ENCODE results near the gene DVL3. TPM values are rescaled to one million over a fixed set of nuclear protein-coding genes. Genes with fewer than 3 reads are reported as not detected.
A peak's percentile ranks its signal among the peaks of the same experiment; 100 is the strongest.

The DVL3 gene
- total RNA-seq, 1 experiment from 2014 or later = 73.4 TPM

- Mint-ChIP-seq H3K27me3 (ENCODE audit: insufficient read depth, unreplicated experiment) (no peaks in the 10 kb centered on the region), H3K4me3 (ENCODE audit: unreplicated experiment) (peak overlapping the region; percentile 97), H3K36me3 (ENCODE audit: insufficient read depth, unreplicated experiment) (peaks cover 7% of the 10 kb centered on the region), H3K9me3 (ENCODE audit: unreplicated experiment) (no peaks in the 10 kb centered on the region), H3K4me1 (ENCODE audit: insufficient read depth, unreplicated experiment) (peaks cover 18% of the 10 kb centered on the region), H3K27ac (ENCODE audit: low read depth, unreplicated experiment) (peak overlapping the region; percentile 93)
- POLR2A ChIA-PET = interaction anchor here (0.6 to 3.6 kb wide), 12 partner anchors 10 to 610 kb away, joined by 3 to 59 read pairs (median 3); partner anchors contain the start of genes ABCF3, AP2M1, EIF2B5 and PARL
- peak; percentile 42 for DNase-seq (ENCODE audit: unreplicated experiment)
- intact Hi-C loops (cut with micrococcal nuclease) = loop anchor here (2.0 kb wide), 1 partner anchor 19 kb away; the partner anchor contains the start of gene AP2M1
- CTCF ChIA-PET = interaction anchor here (0.5 to 1.1 kb wide), 5 partner anchors 11 to 260 kb away, joined by 3 to 7 read pairs (median 4); no protein-coding TSS in a partner anchor
- no TSS peak for BruUV-seq (replicated peaks)
- TF ChIP-seq CTCF (IDR thresholded peaks at IDR 0.05; ENCODE audit: unreplicated experiment) = no peak
Measured at GRCh38 chr3:184155644-184156521, 706 bp downstream of the DVL3 start.

GRCh38 chr3:184156522-184156955 is 1.4 kb downstream of the DVL3 start:
- Mint-ChIP-seq H3K27me3 (ENCODE audit: insufficient read depth, unreplicated experiment) (no peaks in the 10 kb centered on the region), H3K4me3 (ENCODE audit: unreplicated experiment) (peak overlapping the region; percentile 97), H3K27ac (ENCODE audit: low read depth, unreplicated experiment) (peak overlapping the region; percentile 93), H3K4me1 (ENCODE audit: insufficient read depth, unreplicated experiment) (peaks cover 21% of the 10 kb centered on the region), H3K9me3 (ENCODE audit: unreplicated experiment) (no peaks in the 10 kb centered on the region), H3K36me3 (ENCODE audit: insufficient read depth, unreplicated experiment) (peaks cover 7% of the 10 kb centered on the region)
- intact Hi-C loops (cut with micrococcal nuclease) = loop anchor here (2.0 kb wide), 1 partner anchor 18 kb away; the partner anchor contains the start of gene AP2M1
- no peak for TF ChIP-seq CTCF (IDR thresholded peaks at IDR 0.05; ENCODE audit: unreplicated experiment)
- no TSS peak for BruUV-seq (replicated peaks)
- peak; percentile 25 for DNase-seq (ENCODE audit: unreplicated experiment)
- ChIA-PET POLR2A (interaction anchor here (0.5 to 3.6 kb wide), 13 partner anchors 9 to 609 kb away, joined by 3 to 59 read pairs (median 3); partner anchors contain the start of genes ABCF3, AP2M1, EIF2B5 and PARL), CTCF (interaction anchor here (0.7 to 1.1 kb wide), 3 partner anchors 12 to 143 kb away, joined by 3 to 4 read pairs (median 3); no protein-coding TSS in a partner anchor)

GRCh38 chr3:184157206-184157605 is 2.0 kb downstream of the DVL3 start:
- CTCF ChIA-PET = interaction anchor here (0.5 to 1.1 kb wide), 2 partner anchors 13 to 137 kb away, joined by 3 to 4 read pairs; no protein-coding TSS in a partner anchor
- DNase-seq (ENCODE audit: unreplicated experiment) = no peak
- Mint-ChIP-seq H3K4me3 (ENCODE audit: unreplicated experiment) (peak overlapping the region; percentile 97), H3K4me1 (ENCODE audit: insufficient read depth, unreplicated experiment) (peaks cover 24% of the 10 kb centered on the region), H3K36me3 (ENCODE audit: insufficient read depth, unreplicated experiment) (peaks cover 7% of the 10 kb centered on the region), H3K27ac (ENCODE audit: low read depth, unreplicated experiment) (peak overlapping the region; percentile 93), H3K9me3 (ENCODE audit: unreplicated experiment) (no peaks in the 10 kb centered on the region), H3K27me3 (ENCODE audit: insufficient read depth, unreplicated experiment) (no peaks in the 10 kb centered on the region)
- no peak for TF ChIP-seq CTCF (IDR thresholded peaks at IDR 0.05; ENCODE audit: unreplicated experiment)
- intact Hi-C loops (cut with micrococcal nuclease) = loop anchor here (2.0 kb wide), 1 partner anchor 18 kb away; the partner anchor contains the start of gene AP2M1
- POLR2A ChIA-PET = interaction anchor here (0.5 to 3.6 kb wide), 5 partner anchors 13 to 85 kb away, joined by 3 to 59 read pairs (median 13); partner anchors contain the start of genes ABCF3, AP2M1 and EIF2B5
- BruUV-seq (replicated peaks) = no TSS peak

GRCh38 chr3:184158404-184158803 is 3.2 kb downstream of the DVL3 start:
- POLR2A ChIA-PET = interaction anchor here (0.7 to 3.6 kb wide), 3 partner anchors 16 to 464 kb away, joined by 3 to 59 read pairs (median 24); partner anchors contain the start of genes AP2M1 and EIF2B5
- no peak for DNase-seq (ENCODE audit: unreplicated experiment)
- Mint-ChIP-seq H3K36me3 (ENCODE audit: insufficient read depth, unreplicated experiment) (peaks cover 8% of the 10 kb centered on the region), H3K9me3 (ENCODE audit: unreplicated experiment) (no peaks in the 10 kb centered on the region), H3K27ac (ENCODE audit: low read depth, unreplicated experiment) (no peak overlapping the region), H3K4me3 (ENCODE audit: unreplicated experiment) (no peak overlapping the region), H3K27me3 (ENCODE audit: insufficient read depth, unreplicated experiment) (no peaks in the 10 kb centered on the region), H3K4me1 (ENCODE audit: insufficient read depth, unreplicated experiment) (peaks cover 30% of the 10 kb centered on the region)
- no TSS peak for BruUV-seq (replicated peaks)
- CTCF ChIA-PET = interaction anchor here (0.6 to 1.3 kb wide), 3 partner anchors 13 to 148 kb away, joined by 3 read pairs; no protein-coding TSS in a partner anchor
- intact Hi-C loops (cut with micrococcal nuclease) = no loop called here
- TF ChIP-seq CTCF (IDR thresholded peaks at IDR 0.05; ENCODE audit: unreplicated experiment) = no peak

All from MCF 10A (cell line).